GM18873 (cell line): ENCODE results near the gene ZIC2.

ENCODE experiments used
- ATAC-seq: cut with Tn5 transposase; IDR thresholded peaks from one replicate; pipeline ENCODE4 v1.9.1; 2021; ENCODE audit warnings: mild to moderate bottlenecking, moderate library complexity, moderate number of reproducible peaks; ENCODE audit not compliant: unreplicated experiment, low FRiP score

The ZIC2 gene

GRCh38 chr13:99984461-99985240, 3.1 kb downstream of the ZIC2 start:
- no peak for ATAC-seq

- ATAC-seq = no peak
Measured at GRCh38 chr13:99985241-99985874, 3.8 kb downstream of the ZIC2 start.

- no peak for ATAC-seq
Measured at GRCh38 chr13:99985886-99986527, 4.4 kb downstream of the ZIC2 start.

GRCh38 chr13:99986741-99987140, 5.2 kb downstream of the ZIC2 start:
- no peak for ATAC-seq

- ATAC-seq = no peak
Measured at GRCh38 chr13:99987154-99988019, 5.8 kb downstream of the ZIC2 start.

- no peak for ATAC-seq
Measured at GRCh38 chr13:99988529-99989275, 7.1 kb downstream of the ZIC2 start.

GRCh38 chr13:99989276-99990125, 7.9 kb downstream of the ZIC2 start:
- ATAC-seq = no peak

- no peak for ATAC-seq
Measured at GRCh38 chr13:99990126-99990977, 8.8 kb downstream of the ZIC2 start.

GRCh38 chr13:99991013-99991827, 9.6 kb downstream of the ZIC2 start:
- no peak for ATAC-seq

- ATAC-seq = no peak
Measured at GRCh38 chr13:99991828-99992775, 10.5 kb downstream of the ZIC2 start.

- no peak for ATAC-seq
Measured at GRCh38 chr13:99992949-99993351, 11.4 kb downstream of the ZIC2 start.

GRCh38 chr13:99993660-99994637, 12.4 kb downstream of the ZIC2 start:
- ATAC-seq = no peak

- no peak for ATAC-seq
Measured at GRCh38 chr13:99994638-99995020, 13.0 kb downstream of the ZIC2 start.

GRCh38 chr13:99995104-99995588, 13.6 kb downstream of the ZIC2 start:
- ATAC-seq = no peak
